ENCODE results near the gene TEX264.

TEX264 gene

GRCh38 chr3:51686056-51686455, 15.0 kb downstream of the TEX264 start:
- no peak overlapping the region for H3K27ac ChIP-seq (ENCODE audit: low read length)
- no peaks in the 10 kb centered on the region; the same call in 1 of the 2 replicates for H3K36me3 ChIP-seq (ENCODE audit: insufficient read depth, low read depth, low read length)
- H3K4me3 ChIP-seq (ENCODE audit: low read length): no peak overlapping the region
- H3K9me3 ChIP-seq (ENCODE audit: insufficient read depth, low read depth, low read length): no peaks in the 10 kb centered on the region
- H3K4me1 ChIP-seq (ENCODE audit: insufficient read depth, low read length): peaks cover 4% of the 10 kb centered on the region
- no peak overlapping the region for H3K9ac ChIP-seq (ENCODE audit: low read depth, low read length)
- no peaks in the 10 kb centered on the region for H3K27me3 ChIP-seq (ENCODE audit: insufficient read depth, low read length)

DNA sequence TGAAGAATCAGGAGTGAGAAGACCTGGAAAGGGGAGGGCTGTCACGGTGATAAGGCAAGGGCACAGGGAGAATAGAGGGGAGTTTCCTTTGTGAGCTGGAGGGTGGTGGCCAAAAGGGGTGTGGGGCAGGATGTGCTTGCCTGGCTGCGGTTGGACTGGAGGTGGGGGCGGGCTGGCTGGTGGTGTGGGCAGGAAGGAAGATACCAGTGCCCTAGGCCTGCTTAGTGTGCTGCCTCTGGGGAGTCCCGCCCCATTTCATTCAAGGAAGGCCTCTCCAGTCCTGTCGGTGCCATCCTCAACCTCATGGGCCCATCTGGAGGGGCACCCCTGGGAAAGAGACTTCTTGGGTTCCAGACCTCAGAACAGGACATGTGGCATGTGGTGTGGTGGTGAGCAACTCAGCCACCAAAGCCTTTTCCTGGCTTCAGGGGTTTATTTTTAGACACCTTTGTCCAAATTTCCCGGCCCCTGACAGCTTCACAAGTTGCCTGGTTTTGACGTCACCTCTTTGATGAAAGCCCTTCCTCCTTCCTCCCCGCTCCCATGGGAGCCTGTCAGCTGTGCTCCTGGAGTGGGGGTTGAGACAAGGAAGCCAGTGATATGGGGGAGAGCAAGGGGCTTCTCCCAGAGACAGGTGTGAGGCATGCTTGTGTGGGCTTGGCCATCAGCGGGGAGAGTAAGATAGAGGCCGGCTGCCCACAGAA, 15.6 kb downstream of the TEX264 start:
- Histone ChIP-seq H3K9ac (ENCODE audit: low read depth, low read length) (no peak overlapping the region), H3K9me3 (ENCODE audit: insufficient read depth, low read depth, low read length) (no peaks in the 10 kb centered on the region), H3K4me1 (ENCODE audit: insufficient read depth, low read length) (peaks cover 3% of the 10 kb centered on the region), H3K36me3 (ENCODE audit: insufficient read depth, low read depth, low read length) (no peaks in the 10 kb centered on the region; the same call in 1 of the 2 replicates), H3K27me3 (ENCODE audit: insufficient read depth, low read length) (no peaks in the 10 kb centered on the region), H3K27ac (ENCODE audit: low read length) (no peak overlapping the region), H3K4me3 (ENCODE audit: low read length) (no peak overlapping the region)

DNA sequence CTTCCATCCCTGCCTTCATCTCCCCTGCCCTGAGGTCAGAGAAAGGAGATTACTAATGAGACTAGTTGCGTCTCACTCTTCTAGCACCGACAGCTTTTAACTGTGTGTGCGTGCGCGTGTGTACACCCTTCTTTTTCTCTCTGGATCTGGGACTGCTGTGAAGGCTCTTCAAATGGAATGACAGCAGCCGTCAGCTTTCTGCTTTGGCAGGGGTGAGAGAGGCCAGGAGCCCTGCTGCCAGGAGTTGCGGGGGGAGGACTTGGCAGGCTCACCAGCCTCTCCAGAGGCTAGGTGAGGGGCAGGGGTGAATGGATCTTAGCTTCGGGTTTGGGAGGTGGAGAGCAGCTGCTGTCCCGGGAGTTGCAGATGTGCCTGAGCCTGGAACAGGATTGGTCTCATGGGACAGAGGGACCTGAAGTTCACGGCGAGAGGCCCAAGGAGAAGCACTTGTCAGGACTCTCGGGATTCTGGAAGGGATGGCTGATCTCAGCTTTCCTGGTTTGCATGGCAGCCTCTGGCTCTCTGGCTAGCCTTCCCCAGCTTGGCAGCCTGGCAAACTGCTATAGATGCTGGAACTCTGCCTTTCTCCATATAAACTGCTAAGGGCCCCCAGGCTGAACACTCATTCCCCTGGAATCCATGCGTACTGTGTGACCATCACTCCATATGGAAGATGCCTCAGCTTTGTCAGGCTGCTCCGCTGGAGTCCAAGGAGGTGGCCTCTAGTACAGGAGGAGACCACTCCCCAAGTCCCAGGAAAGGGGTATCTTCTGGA, 16.6 kb downstream of the TEX264 start:
- H3K36me3 ChIP-seq (ENCODE audit: insufficient read depth, low read depth, low read length): no peaks in the 10 kb centered on the region; the same call in 1 of the 2 replicates
- no peak overlapping the region for H3K27ac ChIP-seq (ENCODE audit: low read length)
- no peaks in the 10 kb centered on the region for H3K27me3 ChIP-seq (ENCODE audit: insufficient read depth, low read length)
- no peaks in the 10 kb centered on the region for H3K9me3 ChIP-seq (ENCODE audit: insufficient read depth, low read depth, low read length)
- H3K4me1 ChIP-seq (ENCODE audit: insufficient read depth, low read length): no peaks in the 10 kb centered on the region
- H3K9ac ChIP-seq (ENCODE audit: low read depth, low read length): no peak overlapping the region; the same call in 1 of the 2 replicates
- H3K4me3 ChIP-seq (ENCODE audit: low read length): no peak overlapping the region

DNA sequence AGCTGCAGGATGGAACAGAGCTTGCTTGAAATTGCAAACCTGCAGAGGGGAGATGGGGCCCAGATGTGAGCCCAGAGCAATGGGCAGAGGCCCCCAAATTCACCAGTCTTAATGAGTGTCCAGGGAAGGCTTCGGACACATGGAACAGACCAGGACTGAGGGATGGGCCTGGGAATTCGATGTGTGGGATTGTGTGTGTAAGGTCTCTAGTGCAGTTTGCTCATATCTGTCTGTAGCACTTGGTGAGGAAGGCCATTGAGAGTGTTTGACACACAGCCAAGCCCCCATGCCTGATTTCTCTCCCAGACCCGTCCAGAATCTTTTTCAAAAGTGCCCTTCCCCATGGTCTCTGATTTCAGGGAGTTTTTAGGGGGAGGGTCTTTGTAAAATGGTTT, 17.2 kb downstream of the TEX264 start:
- Histone ChIP-seq H3K4me1 (ENCODE audit: insufficient read depth, low read length) (no peaks in the 10 kb centered on the region), H3K36me3 (ENCODE audit: insufficient read depth, low read depth, low read length) (no peaks in the 10 kb centered on the region; the same call in 1 of the 2 replicates), H3K27ac (ENCODE audit: low read length) (no peak overlapping the region), H3K9me3 (ENCODE audit: insufficient read depth, low read depth, low read length) (no peaks in the 10 kb centered on the region), H3K27me3 (ENCODE audit: insufficient read depth, low read length) (no peaks in the 10 kb centered on the region), H3K4me3 (ENCODE audit: low read length) (no peak overlapping the region), H3K9ac (ENCODE audit: low read depth, low read length) (no peak overlapping the region)

DNA sequence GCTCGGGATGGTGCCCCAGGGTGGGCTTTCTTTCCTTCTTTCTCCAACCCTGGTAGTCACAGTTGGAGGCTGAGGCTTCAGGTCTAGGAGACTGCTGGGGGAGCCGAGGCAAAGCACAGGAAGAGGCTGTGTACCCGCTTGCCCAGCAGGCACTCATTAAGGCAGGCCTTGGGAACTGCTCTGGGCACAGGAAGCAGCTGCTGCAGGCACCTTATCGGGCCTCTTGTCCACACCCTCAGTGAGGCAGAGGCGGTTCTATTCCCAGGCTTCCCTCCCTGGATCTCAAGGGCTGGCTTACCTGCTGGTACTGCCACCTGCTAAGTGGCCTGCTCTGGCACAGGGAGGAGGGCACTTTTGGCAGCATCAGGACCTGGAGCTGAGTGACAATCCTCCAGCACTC, 20.0 kb downstream of the TEX264 start:
- Histone ChIP-seq H3K27me3 (ENCODE audit: insufficient read depth, low read length) (no peaks in the 10 kb centered on the region), H3K4me1 (ENCODE audit: insufficient read depth, low read length) (no peaks in the 10 kb centered on the region)

DNA sequence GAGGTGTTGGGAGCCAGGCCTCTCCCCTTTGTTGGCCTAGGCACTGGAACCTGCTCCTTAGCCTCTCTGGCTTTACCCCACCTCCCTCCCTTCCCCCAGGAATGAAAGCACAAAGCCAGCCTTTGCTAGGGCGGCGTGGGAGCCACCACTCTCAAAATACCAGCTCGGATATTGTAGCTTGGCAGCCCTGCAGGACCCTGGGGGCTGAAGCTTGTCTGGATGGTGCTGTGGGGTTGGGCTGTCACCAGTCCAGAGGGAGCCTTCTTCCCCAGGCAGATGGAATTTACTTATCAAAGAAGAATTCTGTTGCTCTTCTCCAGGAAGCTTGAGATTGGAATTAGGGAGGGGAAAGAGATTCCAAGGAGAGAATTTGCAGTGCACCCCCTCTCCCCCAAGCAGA, 20.9 kb downstream of the TEX264 start:
- no peaks in the 10 kb centered on the region for H3K36me3 ChIP-seq (ENCODE audit: insufficient read depth, low read depth, low read length)

More for the DNA sequence above, 20.0 kb downstream of the TEX264 start:
- Histone ChIP-seq H3K9me3 (ENCODE audit: insufficient read depth, low read depth, low read length) (no peaks in the 10 kb centered on the region), H3K4me3 (ENCODE audit: low read length) (no peak overlapping the region), H3K9ac (ENCODE audit: low read depth, low read length) (peak overlapping the region; percentile 21; the same call in 1 of the 2 replicates), H3K27ac (ENCODE audit: low read length) (no peak overlapping the region), H3K36me3 (ENCODE audit: insufficient read depth, low read depth, low read length) (no peaks in the 10 kb centered on the region)

DNA sequence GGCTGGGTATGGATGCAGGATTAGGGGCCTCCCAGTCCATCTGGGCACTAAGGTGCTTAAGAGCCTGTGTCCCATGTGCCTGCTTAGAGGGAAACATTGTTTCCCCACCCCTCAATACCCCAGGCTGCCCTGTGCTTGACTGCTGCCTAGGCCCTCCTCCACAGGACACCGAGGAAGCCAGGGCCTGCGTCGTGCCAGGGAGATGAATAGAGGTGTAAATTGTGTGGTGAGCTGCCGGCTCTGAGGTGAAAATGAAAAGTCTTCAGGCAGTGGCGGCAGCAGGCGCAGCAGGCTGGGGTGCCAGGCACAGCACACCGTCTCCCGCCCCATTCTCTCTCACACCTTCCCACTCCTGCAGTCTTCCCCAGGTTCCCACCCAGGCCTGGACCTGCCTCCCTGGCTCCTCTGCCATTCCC, 21.9 kb downstream of the TEX264 start:
- no peak overlapping the region for H3K9ac ChIP-seq (ENCODE audit: low read depth, low read length)
- no peaks in the 10 kb centered on the region for H3K36me3 ChIP-seq (ENCODE audit: insufficient read depth, low read depth, low read length)
- no peak overlapping the region for H3K27ac ChIP-seq (ENCODE audit: low read length)
- H3K27me3 ChIP-seq (ENCODE audit: insufficient read depth, low read length): no peaks in the 10 kb centered on the region
- H3K4me3 ChIP-seq (ENCODE audit: low read length): no peak overlapping the region
- no peaks in the 10 kb centered on the region for H3K9me3 ChIP-seq (ENCODE audit: insufficient read depth, low read depth, low read length)
- no peaks in the 10 kb centered on the region for H3K4me1 ChIP-seq (ENCODE audit: insufficient read depth, low read length)

More for the DNA sequence above, 20.9 kb downstream of the TEX264 start:
- Histone ChIP-seq H3K9me3 (ENCODE audit: insufficient read depth, low read depth, low read length) (no peaks in the 10 kb centered on the region), H3K9ac (ENCODE audit: low read depth, low read length) (peak overlapping the region; percentile 21; the same call in 1 of the 2 replicates), H3K4me1 (ENCODE audit: insufficient read depth, low read length) (no peaks in the 10 kb centered on the region), H3K27ac (ENCODE audit: low read length) (no peak overlapping the region), H3K4me3 (ENCODE audit: low read length) (no peak overlapping the region), H3K27me3 (ENCODE audit: insufficient read depth, low read length) (no peaks in the 10 kb centered on the region)

DNA sequence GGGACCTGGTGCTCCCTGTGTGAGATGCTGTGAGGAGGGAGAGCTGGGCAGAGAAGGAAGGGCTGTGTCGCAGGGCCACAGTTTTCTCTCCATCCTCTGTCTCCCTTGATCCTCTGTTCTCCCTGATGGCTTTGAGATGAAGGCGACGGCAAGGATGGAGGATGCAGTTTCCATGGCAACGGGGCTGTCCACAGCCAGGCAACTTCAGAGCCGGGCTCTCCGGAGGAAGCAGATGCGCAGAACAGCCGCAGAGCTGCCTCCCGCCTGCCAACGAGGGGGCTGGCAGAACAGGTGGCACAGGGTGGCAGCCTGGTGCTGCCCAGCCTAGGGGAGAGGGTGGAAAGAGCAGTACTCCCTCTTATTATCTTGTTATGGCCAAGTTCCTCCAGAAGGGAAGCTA, 25.9 kb downstream of the TEX264 start:
- Histone ChIP-seq H3K27me3 (ENCODE audit: insufficient read depth, low read length) (no peaks in the 10 kb centered on the region), H3K4me3 (ENCODE audit: low read length) (no peak overlapping the region), H3K9ac (ENCODE audit: low read depth, low read length) (no peak overlapping the region), H3K4me1 (ENCODE audit: insufficient read depth, low read length) (no peaks in the 10 kb centered on the region), H3K9me3 (ENCODE audit: insufficient read depth, low read depth, low read length) (no peaks in the 10 kb centered on the region), H3K27ac (ENCODE audit: low read length) (no peak overlapping the region), H3K36me3 (ENCODE audit: insufficient read depth, low read depth, low read length) (no peaks in the 10 kb centered on the region)

DNA sequence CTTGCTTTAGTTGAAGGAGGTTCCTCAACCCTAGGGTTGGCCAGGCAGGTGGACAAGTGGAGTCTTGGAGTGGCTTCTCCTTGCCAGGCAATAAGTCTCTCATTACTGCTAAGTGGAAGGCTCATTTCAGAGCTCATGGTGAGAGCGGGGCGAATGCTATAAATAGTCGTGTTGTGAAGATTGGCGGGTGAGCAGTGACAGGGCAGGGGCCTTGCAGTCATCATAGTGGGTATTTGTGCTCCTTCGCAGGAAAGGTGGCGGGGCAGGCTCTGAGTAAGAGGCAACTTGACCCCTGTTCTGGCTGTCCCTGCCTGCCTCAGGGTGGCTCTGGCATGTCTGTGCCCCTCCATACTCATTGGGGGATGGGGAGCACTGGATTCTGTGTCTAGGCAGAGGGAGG, 27.2 kb downstream of the TEX264 start:
- no peak overlapping the region for H3K4me3 ChIP-seq (ENCODE audit: low read length)
- no peak overlapping the region for H3K9ac ChIP-seq (ENCODE audit: low read depth, low read length)
- H3K9me3 ChIP-seq (ENCODE audit: insufficient read depth, low read depth, low read length): no peaks in the 10 kb centered on the region
- peaks cover 4% of the 10 kb centered on the region; the same call in 1 of the 2 replicates for H3K4me1 ChIP-seq (ENCODE audit: insufficient read depth, low read length)
- no peaks in the 10 kb centered on the region for H3K27me3 ChIP-seq (ENCODE audit: insufficient read depth, low read length)
- H3K36me3 ChIP-seq (ENCODE audit: insufficient read depth, low read depth, low read length): no peaks in the 10 kb centered on the region
- no peak overlapping the region for H3K27ac ChIP-seq (ENCODE audit: low read length)

- H3K27ac ChIP-seq (ENCODE audit: low read length): no peak overlapping the region
- H3K36me3 ChIP-seq (ENCODE audit: insufficient read depth, low read depth, low read length): no peaks in the 10 kb centered on the region
- no peaks in the 10 kb centered on the region for H3K27me3 ChIP-seq (ENCODE audit: insufficient read depth, low read length)
- H3K4me1 ChIP-seq (ENCODE audit: insufficient read depth, low read length): peaks cover 10% of the 10 kb centered on the region; the same call in 1 of the 2 replicates
- no peak overlapping the region for H3K9ac ChIP-seq (ENCODE audit: low read depth, low read length)
- H3K9me3 ChIP-seq (ENCODE audit: insufficient read depth, low read depth, low read length): no peaks in the 10 kb centered on the region
- no peak overlapping the region for H3K4me3 ChIP-seq (ENCODE audit: low read length)
Observed at GRCh38 chr3:51700403-51700802, 29.4 kb downstream of the TEX264 start.

DNA sequence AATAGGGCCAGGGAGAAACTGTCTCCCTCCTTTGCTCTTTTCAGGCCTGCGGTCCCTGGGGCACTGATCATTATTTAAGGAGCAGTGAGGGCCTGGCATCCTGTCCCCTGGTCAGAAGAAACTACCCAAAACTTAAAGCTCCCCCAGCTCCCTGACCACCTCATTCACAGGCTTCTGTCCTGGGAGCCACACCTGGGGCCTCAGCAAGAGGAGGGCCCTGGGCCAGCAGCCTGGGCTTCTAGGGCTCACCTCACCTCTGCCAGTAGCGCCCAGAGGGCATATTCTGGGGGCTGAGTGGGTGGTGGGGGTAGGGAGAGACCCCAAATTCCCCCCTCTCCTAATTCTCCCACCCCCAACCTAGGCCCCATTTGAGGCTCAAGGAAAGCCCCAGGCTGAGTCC, 31.1 kb downstream of the TEX264 start:
- H3K36me3 ChIP-seq (ENCODE audit: insufficient read depth, low read depth, low read length): no peaks in the 10 kb centered on the region
- H3K27ac ChIP-seq (ENCODE audit: low read length): no peak overlapping the region
- H3K4me1 ChIP-seq (ENCODE audit: insufficient read depth, low read length): peaks cover 10% of the 10 kb centered on the region; the same call in 1 of the 2 replicates
- H3K9ac ChIP-seq (ENCODE audit: low read depth, low read length): no peak overlapping the region
- peaks cover 11% of the 10 kb centered on the region for H3K27me3 ChIP-seq (ENCODE audit: insufficient read depth, low read length)
- no peaks in the 10 kb centered on the region for H3K9me3 ChIP-seq (ENCODE audit: insufficient read depth, low read depth, low read length)
- H3K4me3 ChIP-seq (ENCODE audit: low read length): no peak overlapping the region
